Putamen (tissue), 1 donor: ENCODE measurements around the gene CELA1.
A peak's percentile ranks its signal among the peaks of the same experiment; 100 is the strongest.
"Not testable (repeated sequence)": the region's sequence is repeated elsewhere in the genome, so short reads cannot be mapped to it uniquely, and the experiment has no call there.

Experiments
- DNase-seq: peaks from one replicate; pipeline ENCODE4 v3.0.0-alpha.2; 2016; ENCODE audit warnings: low spot score

Gene CELA1

GRCh38 chr12:51311389-51311788 is 35.1 kb downstream of the CELA1 start:
- no peak for DNase-seq

DNA sequence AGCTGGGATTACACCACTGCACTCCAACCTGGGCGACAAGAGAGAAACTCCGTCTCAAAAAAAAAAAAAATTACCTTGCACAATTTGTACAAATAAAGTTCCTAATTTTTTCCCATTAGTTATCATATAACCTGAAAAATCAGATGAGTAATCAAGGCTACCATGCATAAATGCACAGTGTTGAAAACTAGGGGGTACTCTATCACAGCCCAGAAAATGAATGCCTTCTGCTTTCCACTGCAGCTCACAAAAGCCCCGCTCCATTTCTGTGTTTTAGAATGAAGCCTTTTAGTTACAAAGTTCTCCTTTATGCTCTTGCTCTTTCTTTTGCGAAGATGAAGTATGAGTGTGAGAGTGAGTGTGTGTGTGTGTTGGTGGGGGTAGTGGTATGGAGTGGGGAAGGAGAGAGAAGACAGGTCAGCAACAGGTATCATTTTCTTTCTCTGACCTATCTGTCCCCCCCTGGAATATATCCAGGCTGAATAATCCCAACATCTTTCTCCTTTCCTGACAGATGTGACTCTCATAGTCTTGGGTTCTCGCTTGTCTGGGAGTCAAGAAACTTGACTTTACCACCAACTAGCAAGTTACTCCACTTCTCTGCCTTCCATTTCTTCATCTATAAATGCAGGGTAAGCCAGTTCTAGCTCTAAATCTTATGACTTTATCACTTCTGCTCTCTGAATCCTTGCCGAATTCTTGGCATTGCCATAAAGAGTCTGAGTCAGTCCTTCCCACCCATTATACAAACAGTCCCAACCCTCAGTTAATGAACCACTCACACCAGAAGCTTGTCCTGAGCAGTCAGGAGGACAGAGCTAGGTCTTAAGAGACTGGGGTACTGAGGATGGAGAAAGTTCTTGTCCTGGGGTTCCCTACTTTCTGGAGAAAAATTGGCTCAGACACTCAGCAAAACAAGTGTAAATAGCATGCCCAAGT is 38.6 kb downstream of the CELA1 start:
- no peak for DNase-seq

- DNase-seq, result no peak
Measured at GRCh38 chr12:51306507-51306906, 40.0 kb downstream of the CELA1 start.

DNA sequence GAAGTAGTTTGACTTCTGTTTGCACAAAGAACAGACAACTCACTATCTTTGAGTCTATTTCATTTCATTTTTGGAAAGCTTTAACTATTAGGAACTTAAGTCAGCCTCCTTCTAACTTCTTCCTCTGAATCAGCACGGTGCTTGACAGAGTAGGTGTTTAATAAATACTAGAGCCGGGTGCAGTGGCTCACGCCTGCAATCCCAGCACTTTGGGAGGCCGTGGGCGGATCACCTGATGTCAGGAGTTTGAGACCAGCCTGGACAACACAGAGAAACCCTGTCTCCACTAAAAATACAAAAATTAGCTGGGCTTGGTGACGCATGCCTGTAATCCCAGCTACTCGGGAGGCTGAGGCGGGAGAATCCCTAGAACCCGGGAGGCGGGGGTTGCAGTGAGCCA is 45.7 kb downstream of the CELA1 start:
- DNase-seq, result peak; percentile 6

- no peak for DNase-seq
Measured at GRCh38 chr12:51295651-51296050, 50.8 kb downstream of the CELA1 start.

DNA sequence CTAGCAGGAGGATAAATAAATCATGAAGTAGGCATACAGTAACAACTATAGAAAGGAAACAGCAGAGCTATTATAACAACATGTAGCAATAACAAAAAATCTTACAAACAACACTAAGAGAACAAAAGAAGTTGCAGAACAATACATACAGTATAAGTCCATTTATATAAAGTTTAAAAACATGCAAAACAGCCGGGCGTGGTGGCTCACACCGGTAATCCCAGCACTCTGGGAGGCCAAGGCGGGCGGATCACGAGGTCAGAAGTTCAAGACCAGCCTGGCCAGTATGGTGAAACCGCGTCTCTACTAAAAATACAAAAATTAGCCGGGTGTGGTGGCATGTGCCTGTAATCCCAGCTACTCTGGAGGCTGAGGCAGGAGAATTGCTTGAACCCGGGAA is 52.4 kb downstream of the CELA1 start:
- not testable (repeated sequence) for DNase-seq

DNA sequence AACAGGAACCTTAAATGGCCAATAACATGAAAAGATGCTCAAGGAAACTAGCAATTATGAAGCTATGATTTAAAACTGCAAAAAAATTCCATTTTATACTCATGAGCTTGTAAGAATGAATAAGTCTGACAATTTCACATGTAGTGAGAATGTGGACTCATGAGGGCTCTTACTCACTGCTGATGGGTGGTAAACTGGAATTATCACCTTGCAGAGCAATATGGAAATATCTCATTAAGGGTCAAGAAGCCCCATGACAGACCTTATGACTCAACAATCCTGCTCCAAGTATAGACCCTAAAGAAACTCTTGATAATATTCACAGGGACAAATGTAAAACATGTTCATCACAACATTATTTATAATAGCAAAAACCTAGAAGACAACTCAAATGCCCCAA is 52.8 kb downstream of the CELA1 start:
- DNase-seq, result no peak

DNA sequence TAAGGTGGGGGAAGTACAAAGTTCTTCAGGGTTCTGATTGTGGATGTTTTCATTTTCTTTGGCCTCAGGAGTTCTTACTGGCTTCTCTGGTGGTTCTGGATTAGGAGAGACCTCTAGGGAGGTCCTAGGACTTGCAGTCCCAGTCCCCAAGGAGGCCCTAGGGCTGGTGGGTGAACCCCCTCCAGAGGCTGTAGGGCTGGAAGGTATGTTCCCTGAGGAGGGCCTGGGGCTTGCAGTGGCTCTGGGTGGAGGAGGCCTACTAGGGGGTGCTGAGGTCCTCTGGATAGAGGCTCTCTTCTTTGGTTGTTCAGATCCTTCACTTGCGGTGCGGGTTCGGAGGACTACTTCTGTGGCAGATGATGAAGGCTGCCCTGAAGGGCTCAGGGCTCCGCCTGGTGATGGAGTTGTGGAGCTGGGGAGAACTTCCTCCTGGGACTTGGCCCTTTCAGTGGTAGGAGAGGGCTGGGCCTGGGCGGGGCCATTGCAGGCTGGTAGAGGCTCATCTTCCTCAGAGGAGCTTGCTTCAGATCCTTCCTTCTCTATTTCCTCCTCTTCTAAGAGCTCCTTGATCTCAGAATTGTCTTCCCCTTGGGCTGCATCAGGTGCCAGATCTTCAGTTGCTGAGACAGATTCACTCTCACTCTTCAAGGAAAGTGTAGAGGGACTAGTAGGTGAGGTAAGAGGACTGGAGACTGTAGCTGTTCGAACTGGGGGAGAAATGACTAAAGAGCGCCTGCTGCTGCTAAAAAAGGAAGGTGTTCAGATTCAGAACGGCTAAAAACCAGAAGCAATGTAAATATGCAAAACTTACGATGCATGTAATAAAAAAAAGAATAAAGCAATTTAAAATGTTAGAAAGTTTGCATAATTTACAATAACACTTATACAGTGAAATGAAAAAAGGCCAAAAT is 54.6 kb downstream of the CELA1 start:
- not testable (repeated sequence) for DNase-seq

DNA sequence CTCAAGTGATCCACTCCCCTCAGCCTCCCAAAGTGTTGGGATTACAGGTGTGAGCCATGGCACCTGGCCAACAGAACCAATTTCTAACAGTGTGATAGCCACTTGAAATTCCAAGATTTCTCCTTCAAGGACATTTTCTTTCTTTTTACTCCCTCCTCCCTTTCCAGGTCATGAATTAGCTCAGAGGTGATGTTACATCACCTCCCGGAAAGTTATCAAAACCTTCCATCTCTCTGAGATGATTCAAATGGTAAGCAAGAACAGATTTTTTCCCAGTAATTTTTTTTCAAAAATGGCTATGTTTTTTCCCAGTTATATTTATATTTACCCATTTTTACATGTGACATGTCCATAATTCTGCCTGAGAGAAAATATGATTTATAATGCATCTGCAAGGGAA is 60.6 kb downstream of the CELA1 start:
- DNase-seq, result no peak

- no peak for DNase-seq
Measured at GRCh38 chr12:51281202-51281924, 65.1 kb downstream of the CELA1 start.
